HG03521 (cell line): ENCODE data around the gene PCBP3.
"Not testable (repeated sequence)": the region's sequence is repeated elsewhere in the genome, so short reads cannot be mapped to it uniquely, and the experiment has no call there.

Source experiments
- ATAC-seq: cut with Tn5 transposase; IDR thresholded peaks from one replicate; pipeline ENCODE4 v1.9.1; 2021; ENCODE audit warnings: mild to moderate bottlenecking, moderate library complexity; ENCODE audit not compliant: unreplicated experiment

Gene PCBP3

GRCh38 chr21:45802956-45803617, 159.6 kb downstream of the PCBP3 start:
- no peak for ATAC-seq

DNA sequence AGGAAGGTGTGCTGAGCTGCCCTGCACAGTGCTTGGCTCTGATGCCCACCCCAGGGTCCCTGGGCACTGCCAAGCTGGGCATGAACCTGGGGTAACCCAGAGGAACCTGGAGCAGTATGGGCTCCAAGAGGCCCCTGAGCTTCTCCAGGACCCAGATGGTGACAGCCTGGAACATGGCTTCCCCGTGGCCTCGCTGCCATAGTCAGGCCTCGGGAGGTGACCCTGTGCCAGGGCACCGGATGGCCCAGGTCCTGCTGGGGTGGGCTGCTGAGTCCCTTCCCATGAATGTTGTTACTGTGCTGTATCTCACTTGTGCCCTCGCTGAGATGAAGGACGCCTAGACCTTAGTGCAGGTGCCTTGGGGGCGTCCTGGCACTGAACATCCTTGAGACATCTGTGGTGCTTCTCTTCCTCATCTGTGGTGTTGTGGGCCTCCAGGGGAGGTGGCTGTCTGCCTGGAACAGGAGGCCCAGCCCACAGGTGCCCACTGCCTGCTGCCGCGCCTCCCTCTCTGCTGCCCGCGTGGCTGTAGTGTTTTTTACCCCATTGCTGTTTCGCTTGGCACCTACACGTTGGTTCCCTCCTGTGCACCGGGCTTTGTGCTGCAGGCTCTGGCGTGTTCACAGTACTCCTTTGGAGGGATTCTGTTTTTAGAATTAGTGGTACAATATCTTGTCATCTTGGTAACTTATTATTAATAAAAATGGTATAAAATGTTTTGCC, 160.3 kb downstream of the PCBP3 start:
- no peak for ATAC-seq

DNA sequence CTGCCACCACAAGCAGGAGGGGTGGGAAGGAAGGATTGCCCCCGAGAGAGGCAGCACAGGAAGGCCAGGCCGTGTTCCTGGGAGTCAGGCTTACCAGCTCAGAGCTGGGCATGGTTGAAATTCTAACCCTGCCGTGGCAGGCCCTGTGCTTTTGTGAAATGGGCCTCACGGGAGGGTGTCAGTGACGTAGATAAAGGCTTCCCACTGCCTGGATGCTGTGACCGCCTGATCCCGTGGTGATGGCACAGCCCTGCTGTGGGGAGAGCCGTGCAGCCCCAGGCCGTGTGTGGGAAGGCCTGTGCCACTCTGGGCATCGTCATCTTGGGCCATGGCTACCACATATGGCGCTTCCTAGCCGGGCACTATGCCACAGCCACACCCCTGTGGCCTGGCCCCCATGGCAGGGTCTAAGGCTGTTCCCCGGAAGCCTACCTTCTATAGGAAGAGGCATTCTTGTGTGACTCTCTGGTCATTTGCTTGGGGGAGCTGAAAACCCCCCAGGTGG, 161.3 kb downstream of the PCBP3 start:
- ATAC-seq: no peak

- no peak for ATAC-seq
These were observed 161.8 kb downstream of the PCBP3 start for GRCh38 chr21:45805321-45805720.

DNA sequence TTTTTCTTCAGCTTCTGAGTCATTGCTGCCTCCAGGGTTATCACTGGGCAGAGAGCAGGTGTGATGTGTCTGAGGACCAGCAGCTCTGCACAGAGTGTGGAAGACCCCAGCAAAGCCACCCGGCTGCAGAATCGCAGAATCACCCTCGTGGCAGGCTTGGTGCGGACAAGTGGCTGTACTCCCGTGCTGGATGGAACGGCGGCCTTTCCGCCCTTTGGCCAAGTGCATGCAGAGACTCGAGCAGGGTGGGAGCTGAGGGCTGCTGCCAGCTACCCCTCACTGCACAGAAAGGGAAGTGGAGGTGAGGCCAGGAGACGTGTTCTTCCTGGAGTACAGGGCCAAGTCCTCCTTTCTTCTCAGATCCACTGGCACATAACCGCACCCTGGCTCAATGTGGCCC, 162.5 kb downstream of the PCBP3 start:
- ATAC-seq: no peak

DNA sequence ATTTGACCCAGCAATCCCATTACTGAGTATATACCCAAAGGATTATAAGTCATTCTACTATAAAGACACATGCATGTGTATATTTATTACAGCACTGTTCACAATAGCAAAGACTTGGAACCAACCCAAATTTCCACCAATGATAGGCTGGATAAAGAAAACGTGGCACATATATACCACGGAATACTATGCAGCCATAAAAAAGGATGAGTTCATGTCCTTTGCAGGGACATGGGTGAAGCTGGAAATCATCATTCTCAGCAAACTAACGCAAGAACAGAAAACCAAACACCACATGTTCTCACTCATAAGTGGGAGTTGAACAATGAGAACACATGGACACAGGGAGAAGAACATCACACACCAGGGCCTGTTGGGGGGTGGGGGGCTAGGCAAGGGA, 165.1 kb downstream of the PCBP3 start:
- not testable (repeated sequence) for ATAC-seq

DNA sequence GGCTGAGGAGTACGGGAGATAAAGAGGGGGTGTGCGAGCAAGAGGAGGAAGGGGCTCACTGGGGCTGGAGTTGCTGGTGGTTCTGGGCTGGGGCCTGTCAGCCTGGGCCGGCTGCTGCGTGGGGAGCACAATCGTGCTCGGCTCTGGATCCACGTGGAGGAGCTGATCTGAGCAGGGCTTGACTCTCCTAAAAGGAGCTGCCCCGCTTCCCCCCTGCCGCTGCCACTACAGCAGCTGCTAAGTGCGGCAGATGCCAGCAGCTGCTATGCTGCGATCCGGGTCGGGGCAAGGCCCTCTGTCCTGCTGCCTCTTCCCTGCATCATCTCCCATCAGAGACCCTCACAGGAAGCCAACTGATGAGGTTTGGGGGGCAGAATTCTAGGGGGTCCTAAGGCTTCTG, 165.9 kb downstream of the PCBP3 start:
- ATAC-seq: no peak

DNA sequence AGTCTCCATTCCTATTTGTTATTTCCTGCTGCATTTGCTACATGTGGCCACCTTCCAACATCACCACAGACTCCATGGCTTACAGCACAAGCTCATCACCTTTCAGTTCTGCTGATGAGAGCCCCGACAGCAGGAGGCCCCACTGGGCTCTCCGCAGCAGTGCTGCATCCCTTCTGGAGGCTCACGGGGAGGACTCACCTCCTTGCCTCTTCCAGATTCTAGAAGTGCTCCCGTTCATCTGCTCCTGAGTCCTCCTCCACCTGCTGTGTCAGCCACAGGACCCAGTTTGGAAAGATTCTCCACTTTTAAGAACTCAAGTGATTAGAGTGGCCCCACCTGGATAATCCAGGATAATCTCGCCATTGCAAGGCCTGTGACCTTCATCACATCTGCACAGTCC, 167.6 kb downstream of the PCBP3 start:
- no peak for ATAC-seq

DNA sequence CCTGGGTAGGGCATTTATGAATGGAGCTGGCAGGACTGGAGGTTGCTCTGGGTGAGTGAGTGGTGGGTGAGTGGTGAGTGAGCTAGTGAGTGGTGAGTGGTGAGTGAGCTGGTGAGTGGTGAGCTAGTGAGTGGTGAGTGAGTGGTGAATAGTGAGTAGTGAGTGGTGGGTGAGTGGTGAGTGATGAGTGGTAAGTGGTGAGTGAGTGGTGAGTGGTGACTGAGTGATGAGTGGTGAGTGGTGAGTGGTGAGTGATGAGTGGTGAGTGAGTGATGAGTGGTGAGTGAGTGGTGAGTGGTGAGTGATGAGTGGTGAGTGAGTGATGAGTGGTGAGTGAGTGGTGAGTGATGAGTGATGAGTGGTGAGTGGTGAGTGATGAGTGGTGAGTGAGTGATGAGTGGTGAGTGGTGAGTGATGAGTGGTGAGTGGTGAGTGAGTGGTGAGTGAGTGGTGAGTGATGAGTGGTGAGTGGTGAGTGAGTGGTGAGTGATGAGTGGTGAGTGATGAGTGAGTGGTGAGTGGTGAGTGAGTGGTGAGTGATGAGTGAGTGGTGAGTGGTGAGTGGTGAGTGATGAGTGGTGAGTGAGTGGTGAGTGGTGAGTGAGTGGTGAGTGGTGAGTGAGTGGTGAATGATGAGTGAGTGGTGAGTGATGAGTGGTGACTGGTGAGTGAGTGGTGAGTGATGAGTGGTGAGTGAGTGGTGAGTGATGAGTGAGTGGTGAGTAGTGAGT, 170.8 kb downstream of the PCBP3 start:
- not testable (repeated sequence) for ATAC-seq

DNA sequence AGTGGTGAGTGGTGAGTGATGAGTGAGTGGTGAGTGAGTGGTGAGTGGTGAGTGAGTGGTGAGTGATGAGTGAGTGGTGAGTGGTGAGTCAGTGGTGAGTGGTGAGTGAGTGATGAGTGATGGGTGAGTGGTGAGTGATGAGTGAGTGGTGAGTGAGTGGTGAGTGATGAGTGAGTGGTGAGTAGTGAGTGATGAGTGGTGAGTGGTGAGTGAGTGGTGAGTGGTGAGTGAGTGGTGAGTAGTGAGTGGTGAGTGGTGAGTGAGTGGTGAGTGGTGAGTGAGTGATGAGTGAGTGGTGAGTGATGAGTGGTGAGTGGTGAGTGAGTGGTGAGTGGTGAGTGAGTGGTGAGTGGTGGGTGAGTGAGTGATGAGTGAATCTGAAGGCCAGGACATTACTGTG, 172.3 kb downstream of the PCBP3 start:
- not testable (repeated sequence) for ATAC-seq

- ATAC-seq: no peak
These were observed 173.3 kb downstream of the PCBP3 start for GRCh38 chr21:45816794-45817193.

GRCh38 chr21:45817345-45817744, 173.8 kb downstream of the PCBP3 start:
- no peak for ATAC-seq

DNA sequence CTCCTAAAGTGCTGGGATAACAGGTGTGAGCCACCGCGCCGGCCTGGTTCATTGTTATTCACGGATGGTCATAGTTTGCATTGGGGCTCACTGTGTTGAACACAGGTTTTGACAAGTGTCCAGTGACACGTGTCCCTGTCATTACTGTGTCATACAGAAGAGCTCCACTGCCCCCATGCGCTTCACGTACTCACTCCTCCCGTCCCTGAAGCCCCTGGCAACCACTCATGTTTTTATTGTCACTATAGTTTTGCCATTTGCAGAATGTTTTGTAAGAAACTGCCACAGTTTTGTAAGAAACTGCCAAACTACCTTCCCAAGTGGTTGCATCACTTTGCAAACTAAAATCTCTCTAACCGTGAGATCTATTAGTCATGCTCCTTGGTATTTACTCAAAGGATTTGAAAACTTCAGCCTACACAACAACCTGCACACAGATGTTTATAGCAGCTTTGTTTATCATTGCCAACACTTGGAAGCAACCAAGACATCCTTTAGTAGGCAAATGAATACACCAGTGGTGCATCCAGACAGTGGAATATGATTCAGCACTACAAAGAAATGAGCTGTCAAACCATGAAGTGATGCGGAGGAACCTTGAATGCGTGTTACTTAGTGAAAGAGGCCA, 174.9 kb downstream of the PCBP3 start:
- no peak for ATAC-seq

DNA sequence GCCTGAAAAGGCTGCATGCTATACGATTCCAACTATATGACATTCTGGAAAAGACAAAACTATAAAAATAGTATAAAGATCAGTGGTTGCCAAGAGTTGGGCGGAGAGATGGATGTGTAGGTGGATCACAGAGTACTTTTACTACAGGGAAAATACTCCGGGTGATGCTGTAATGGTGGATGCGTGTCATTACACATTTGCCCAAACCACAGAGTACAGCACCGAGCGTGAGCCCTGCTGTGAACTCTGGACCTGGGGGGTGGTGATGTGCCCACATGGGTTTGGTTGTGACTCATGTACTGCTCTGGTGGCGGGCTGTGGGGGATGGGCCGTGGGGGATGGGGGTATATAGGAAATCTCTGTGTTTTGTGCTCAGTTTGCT, 175.4 kb downstream of the PCBP3 start:
- ATAC-seq: no peak

GRCh38 chr21:45819478-45820170, 176.1 kb downstream of the PCBP3 start:
- ATAC-seq: no peak

GRCh38 chr21:45820171-45821091, 176.9 kb downstream of the PCBP3 start:
- no peak for ATAC-seq

DNA sequence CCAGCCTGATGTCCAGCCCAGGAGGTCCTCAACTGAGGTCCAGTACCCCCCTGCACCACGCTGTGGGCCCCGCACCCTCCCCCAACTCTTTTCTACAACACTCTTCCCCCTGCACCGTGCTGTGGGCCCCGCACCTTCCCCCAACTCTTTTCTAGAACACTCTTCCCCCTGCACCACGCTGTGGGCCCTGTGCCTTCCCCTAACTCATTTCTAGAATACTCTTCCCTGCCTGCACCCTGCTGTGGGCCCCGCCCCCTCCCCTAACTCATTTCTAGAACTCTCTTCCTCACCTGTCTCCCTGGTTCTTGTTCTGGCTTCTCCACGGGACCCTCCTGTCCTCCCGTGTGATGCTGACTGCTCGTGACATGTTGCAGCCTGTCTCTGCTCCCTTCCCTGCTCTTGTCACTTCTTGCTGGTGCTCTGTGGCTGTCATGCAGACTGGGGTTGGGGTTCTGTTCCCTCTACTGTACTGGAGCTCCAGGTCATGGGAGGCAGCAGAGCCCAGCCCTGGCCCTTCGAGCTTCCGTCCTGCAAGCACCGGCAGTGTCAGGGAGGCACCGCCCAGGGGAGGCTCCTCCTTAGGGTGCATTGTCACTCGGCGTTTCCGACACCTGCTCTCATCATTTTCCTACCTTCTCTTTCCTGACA, 177.9 kb downstream of the PCBP3 start:
- ATAC-seq: no peak

DNA sequence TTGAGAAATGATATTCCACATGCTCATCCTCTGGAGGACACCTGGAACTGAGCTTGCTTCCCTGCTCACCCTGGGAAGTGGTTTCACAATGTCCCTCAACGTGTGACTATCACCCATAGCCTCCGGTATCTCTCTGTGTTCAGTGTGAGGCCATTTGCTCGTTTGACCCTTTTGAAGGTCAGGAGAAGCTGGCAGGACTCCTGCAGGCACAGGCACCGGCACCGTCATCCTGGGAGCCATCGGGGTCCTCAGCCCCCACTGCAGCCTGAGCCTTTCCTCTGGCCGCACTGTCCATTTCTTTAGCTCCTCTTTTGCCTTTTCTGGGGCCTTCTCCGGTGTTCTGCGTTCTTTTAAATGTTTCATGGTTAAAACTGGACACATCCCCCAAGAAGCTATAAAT, 178.5 kb downstream of the PCBP3 start:
- ATAC-seq: no peak

DNA sequence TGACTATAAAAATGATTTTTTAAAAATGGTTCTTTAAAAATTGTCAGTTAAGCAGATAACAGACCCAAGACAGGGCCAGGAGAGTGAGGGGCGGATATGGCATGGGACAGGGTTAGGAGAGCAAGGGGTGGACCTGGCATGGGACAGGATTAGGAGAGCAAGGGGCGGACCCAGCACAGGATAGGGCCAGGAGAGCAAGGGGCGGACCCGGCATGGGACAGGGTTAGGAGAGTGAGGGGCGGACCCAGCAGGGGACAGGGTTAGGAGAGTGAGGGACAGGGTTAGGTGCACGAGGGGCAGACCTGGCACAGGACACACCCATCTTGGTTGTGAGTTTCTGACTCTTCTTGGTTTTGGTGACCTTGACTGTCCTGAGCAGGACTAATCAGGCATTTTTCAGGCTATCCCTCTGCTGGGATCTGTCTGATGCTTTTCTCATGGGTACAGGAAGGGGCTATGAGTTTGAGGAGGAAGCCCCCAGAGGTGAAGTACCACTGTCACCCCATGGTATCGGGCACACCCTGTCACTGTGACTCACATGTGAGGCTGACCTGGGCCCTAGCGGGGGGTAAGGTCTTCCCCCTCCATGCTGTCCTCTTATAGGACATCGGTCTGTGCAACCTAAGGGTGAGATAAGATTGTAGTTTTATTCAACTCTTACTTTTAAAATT, 179.0 kb downstream of the PCBP3 start:
- no peak for ATAC-seq
